A549 (cell line): ENCODE results near the gene NYAP1. TPM values are rescaled to one million over a fixed set of nuclear protein-coding genes. Genes with fewer than 3 reads are reported as not detected.

Experiments
- ATAC-seq, 2 experiments: fragments of 200-7000 bp in 1 of 2; fragments of >200 bp in 1 of 2; cut with Nextera tagmentation in 1 of 2; cut with Tn5 transposase in 1 of 2; 3 replicates each; pipeline versions ENCODE4 v1.8.0 to v1.9.1; 2018 to 2020; ENCODE audit warnings: mild to moderate bottlenecking in 1 of 2, moderate library complexity in 1 of 2
- CTCF ChIA-PET: fragments of 300-600 bp; sonication (Branson Sonifier 250); formaldehyde crosslinking; extraction: SDS; loops from one replicate; lab custom pipeline; 2021; ENCODE audit warnings: antibody characterized with exemption, inconsistent platforms; lab: Yijun Ruan, JAX
- POLR2A ChIA-PET: fragments of 350-600 bp; formaldehyde crosslinking; extraction: SDS; loops from one replicate; lab custom pipeline; 2021; ENCODE audit warnings: antibody characterized with exemption, inconsistent platforms; lab: Yijun Ruan, JAX
- DNase-seq, 2 experiments: peaks; one replicate each; pipeline versions ENCODE4 v3.0.0 to v3.0.0-alpha.2; 2011 to 2016; ENCODE audit warnings: low read depth in 1 of 2, low spot score in 1 of 2
- FAIRE-seq: peaks from 2 replicates; lab custom pipeline; 2011; peaks lifted over from hg19 to GRCh38; lab: Jason Lieb, UNC
- H3K27ac ChIP-seq, 2 experiments: fragments of >200 bp; sonication (Bioruptor Twin); formaldehyde crosslinking; 3 replicates each; pipeline ENCODE4 v1.5.1; 2016 to 2017
- H3K4me1 ChIP-seq: fragments of >200 bp; sonication (Bioruptor Twin); formaldehyde crosslinking; 3 replicates; pipeline ENCODE4 v1.6.1; 2016
- H3K4me2 ChIP-seq: fragments of >200 bp; sonication (Bioruptor Twin); formaldehyde crosslinking; 3 replicates; pipeline ENCODE4 v1.6.1; 2016
- H3K4me3 ChIP-seq: fragments of >200 bp; sonication (Bioruptor Twin); formaldehyde crosslinking; 3 replicates; pipeline ENCODE4 v1.5.1; 2016
- H3K9me3 ChIP-seq: fragments of >200 bp; sonication (Bioruptor Twin); formaldehyde crosslinking; 3 replicates; pipeline ENCODE4 v1.6.1; 2016
- CBX8 ChIP-seq: fragments of 200-600 bp; sonication (generic); IDR thresholded peaks from 2 replicates; pipeline ENCODE4 v1.6.1; 2016
- CEBPB ChIP-seq, 2 experiments: fragments of >200 bp in 1 of 2; sonication (Bioruptor Twin) in 1 of 2; formaldehyde crosslinking in 1 of 2; IDR thresholded peaks; 2 replicates each; pipeline ENCODE4 v1.6.1; 2012 to 2016
- CHD4 ChIP-seq: fragments of 200-600 bp; sonication (generic); IDR thresholded peaks from 2 replicates; pipeline ENCODE4 v1.6.1; 2016; ENCODE audit warnings: antibody characterized with exemption, mild to moderate bottlenecking, borderline replicate concordance
- E2F6 ChIP-seq: IDR thresholded peaks from 2 replicates; pipeline ENCODE4 v1.6.1; 2012; ENCODE audit warnings: low read depth, borderline replicate concordance
- ESRRA ChIP-seq: fragments of 150-350 bp; IDR thresholded peaks from 2 replicates; pipeline ENCODE4 v1.6.1; 2014; ENCODE audit warnings: mild to moderate bottlenecking, low read length, borderline replicate concordance
- FOSL2 ChIP-seq, 2 experiments: fragments of 450-650 bp in 1 of 2; fragments of >200 bp in 1 of 2; sonication (Bioruptor Twin) in 1 of 2; formaldehyde crosslinking; IDR thresholded peaks; 2 replicates each; pipeline versions ENCODE4 v1.5.0 to v1.6.1; 2016 to 2020; ENCODE audit warnings: mild to moderate bottlenecking in 1 of 2, moderate library complexity in 1 of 2
- GATA3 ChIP-seq: IDR thresholded peaks from 2 replicates; pipeline ENCODE4 v1.6.1; 2012; ENCODE audit warnings: borderline replicate concordance
- HOXA7 ChIP-seq: fragments of 250-450 bp; sonication (Bioruptor Pico); IDR thresholded peaks from 2 replicates; pipeline ENCODE4 v1.5.0; 2020; ENCODE audit warnings: mild to moderate bottlenecking, moderate library complexity
- KDM5A ChIP-seq: fragments of 200-600 bp; sonication (generic); IDR thresholded peaks from 2 replicates; pipeline ENCODE4 v1.6.1; 2016; ENCODE audit warnings: antibody characterized with exemption, mild to moderate bottlenecking
- MAFK ChIP-seq: fragments of 450-650 bp; IDR thresholded peaks from 2 replicates; pipeline ENCODE4 v1.6.1; 2014; ENCODE audit not compliant: partially characterized antibody
- NPAS2 ChIP-seq: fragments of 250-450 bp; sonication (Bioruptor Pico); IDR thresholded peaks from 2 replicates; pipeline ENCODE4 v1.8.0; 2022; ENCODE audit warnings: mild to moderate bottlenecking, moderate library complexity, borderline replicate concordance
- NR3C1 ChIP-seq: fragments of >200 bp; sonication (Bioruptor Twin); formaldehyde crosslinking; IDR thresholded peaks from 3 replicates; pipeline ENCODE4 v1.6.1; 2017
- POLR2A ChIP-seq: IDR thresholded peaks from 2 replicates; pipeline ENCODE4 v1.6.1; 2012; ENCODE audit warnings: mild to moderate bottlenecking, low read length
- RAD21 ChIP-seq, 2 experiments: fragments of >200 bp in 1 of 2; sonication (Bioruptor Twin) in 1 of 2; formaldehyde crosslinking in 1 of 2; IDR thresholded peaks in 1 of 2; conservative IDR thresholded peaks in 1 of 2; 2 replicates in 1 of 2; 3 replicates in 1 of 2; pipeline ENCODE4 v1.6.1; 2012 to 2018; ENCODE audit warnings: inconsistent platforms in 1 of 2
- REST ChIP-seq: fragments of 200-600 bp; sonication (generic); IDR thresholded peaks from 2 replicates; pipeline ENCODE4 v1.6.1; 2016; ENCODE audit warnings: antibody characterized with exemption, mild to moderate bottlenecking, moderate library complexity
- RNF2 ChIP-seq: fragments of 200-600 bp; sonication (generic); IDR thresholded peaks from 2 replicates; pipeline ENCODE4 v1.6.1; 2016; ENCODE audit warnings: low read depth, mild to moderate bottlenecking, antibody characterized with exemption, moderate library complexity, borderline replicate concordance
- SMC3 ChIP-seq: fragments of >200 bp; sonication (Bioruptor Twin); formaldehyde crosslinking; IDR thresholded peaks from 3 replicates; pipeline ENCODE4 v1.6.1; 2018; ENCODE audit warnings: inconsistent platforms
- SREBF2 ChIP-seq: fragments of 450-650 bp; IDR thresholded peaks from 2 replicates; pipeline ENCODE4 v1.6.1; 2014; ENCODE audit warnings: mild to moderate bottlenecking, moderate library complexity
- TFCP2L1 ChIP-seq: fragments of 250-450 bp; sonication (Bioruptor Pico); IDR thresholded peaks from 2 replicates; pipeline ENCODE4 v1.5.0; 2021; ENCODE audit warnings: mild to moderate bottlenecking
- TP53 ChIP-seq: fragments of 250-450 bp; sonication (Bioruptor Pico); IDR thresholded peaks from 2 replicates; pipeline ENCODE4 v1.5.0; 2021; ENCODE audit warnings: mild to moderate bottlenecking, moderate library complexity
- USF2 ChIP-seq: fragments of 450-650 bp; IDR thresholded peaks from 2 replicates; pipeline ENCODE4 v1.6.1; 2014; ENCODE audit warnings: antibody characterized with exemption
- ZFP36 ChIP-seq: fragments of 450-650 bp; IDR thresholded peaks from 2 replicates; pipeline ENCODE4 v1.6.1; 2014; ENCODE audit warnings: borderline replicate concordance; ENCODE audit not compliant: partially characterized antibody
- ZSCAN20 ChIP-seq: fragments of 250-450 bp; sonication (Bioruptor Pico); IDR thresholded peaks from 2 replicates; pipeline ENCODE4 v1.8.0; 2022; ENCODE audit warnings: mild to moderate bottlenecking, moderate library complexity
- WGBS: methylation state at CpG from one replicate; pipeline ENCODE4 v1.1.6; 2017; ENCODE audit errors: missing lambda C conversion rate; 5-methylcytosine and 5-hydroxymethylcytosine counted together
- polyA plus RNA-seq, 4 experiments: library from polyadenylated mRNA; depleted of rRNA in 3 of 4; stranded (reverse); fragments of >200 nt; fragmentation: RNase III in 1 of 4; extraction: RNeasy Plus Mini Kit Qiagen cat#74134 plus additional on column Dnase treatment in 1 of 4; gene quantifications; 2 replicates in 3 of 4; 3 replicates in 1 of 4; pipeline ENCODE4 v1.2.3, GENCODE V29; 2011 to 2017
- TF ChIP-seq, protein P1 (sequence below): fragments of 250-450 bp; sonication (Bioruptor Pico); IDR thresholded peaks from 2 replicates; pipeline ENCODE4 v1.5.0; 2021; ENCODE audit warnings: mild to moderate bottlenecking, moderate library complexity, borderline replicate concordance

NYAP1 gene
- polyA plus RNA-seq, 2 of the 4 experiments (the other 2 are of a cell fraction), result 0.47 to 3.1 TPM

- Histone ChIP-seq H3K4me1 (peaks cover 5% of the 10 kb centered on the region; the same call in 2 of the 3 replicates), H3K4me2 (no peak within 1 kb of the TSS), H3K4me3 (no peak within 1 kb of the TSS), H3K9me3 (no peaks in the 10 kb centered on the region), H3K27ac (no peak within 1 kb of the TSS)
- CTCF ChIA-PET, result interaction anchor here (1.0 to 11.9 kb wide), 5 partner anchors 12 to 241 kb away, joined by 3 to 273 read pairs (median 56); partner anchors contain the start of genes NYAP1, POP7 and TSC22D4
- no peak for FAIRE-seq
- ATAC-seq, result no peak
- no peak for DNase-seq
- WGBS, result 60% methylated on average over 7 of the region's 7 CpGs
- POLR2A ChIA-PET, result interaction anchor here (0.6 kb wide), 1 partner anchor 155 kb away, joined by 3 read pairs; no protein-coding TSS in a partner anchor
- no peak for TF ChIP-seq ESRRA
- no peak for TF ChIP-seq POLR2A
- TF ChIP-seq TP53 (CRISPR knock-in tag), result no peak
- no peak for TF ChIP-seq ZFP36
- no peak for TF ChIP-seq CBX8
- TF ChIP-seq NR3C1, result no peak
- TF ChIP-seq GATA3, result no peak
- no peak for TF ChIP-seq HOXA7 (CRISPR knock-in tag)
- no peak for TF ChIP-seq E2F6
- TF ChIP-seq TFCP2L1 (CRISPR knock-in tag), result no peak
- TF ChIP-seq RNF2, result no peak
- TF ChIP-seq FOSL2 (IDR thresholded peaks at IDR 0.05), result no peak
- no peak for TF ChIP-seq FOSL2 (CRISPR knock-in tag; IDR thresholded peaks at IDR 0.05)
- TF ChIP-seq, protein P1, sequence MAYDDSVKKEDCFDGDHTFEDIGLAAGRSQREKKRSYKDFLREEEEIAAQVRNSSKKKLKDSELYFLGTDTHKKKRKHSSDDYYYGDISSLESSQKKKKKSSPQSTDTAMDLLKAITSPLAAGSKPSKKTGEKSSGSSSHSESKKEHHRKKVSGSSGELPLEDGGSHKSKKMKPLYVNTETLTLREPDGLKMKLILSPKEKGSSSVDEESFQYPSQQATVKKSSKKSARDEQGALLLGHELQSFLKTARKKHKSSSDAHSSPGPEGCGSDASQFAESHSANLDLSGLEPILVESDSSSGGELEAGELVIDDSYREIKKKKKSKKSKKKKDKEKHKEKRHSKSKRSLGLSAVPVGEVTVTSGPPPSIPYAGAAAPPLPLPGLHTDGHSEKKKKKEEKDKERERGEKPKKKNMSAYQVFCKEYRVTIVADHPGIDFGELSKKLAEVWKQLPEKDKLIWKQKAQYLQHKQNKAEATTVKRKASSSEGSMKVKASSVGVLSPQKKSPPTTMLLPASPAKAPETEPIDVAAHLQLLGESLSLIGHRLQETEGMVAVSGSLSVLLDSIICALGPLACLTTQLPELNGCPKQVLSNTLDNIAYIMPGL (CRISPR knock-in tag), result no peak
- TF ChIP-seq ZSCAN20, result no peak
- no peak for TF ChIP-seq USF2
- TF ChIP-seq NPAS2, result no peak
These were observed 19.5 kb upstream of the NYAP1 start, which contains the start of gene SPACDR for GRCh38 chr7:100464210-100464660. TSS of gene SPACDR (minus strand) at chr7:100464260. CDS start at chr7:100464025, 235 bp downstream.

DNA sequence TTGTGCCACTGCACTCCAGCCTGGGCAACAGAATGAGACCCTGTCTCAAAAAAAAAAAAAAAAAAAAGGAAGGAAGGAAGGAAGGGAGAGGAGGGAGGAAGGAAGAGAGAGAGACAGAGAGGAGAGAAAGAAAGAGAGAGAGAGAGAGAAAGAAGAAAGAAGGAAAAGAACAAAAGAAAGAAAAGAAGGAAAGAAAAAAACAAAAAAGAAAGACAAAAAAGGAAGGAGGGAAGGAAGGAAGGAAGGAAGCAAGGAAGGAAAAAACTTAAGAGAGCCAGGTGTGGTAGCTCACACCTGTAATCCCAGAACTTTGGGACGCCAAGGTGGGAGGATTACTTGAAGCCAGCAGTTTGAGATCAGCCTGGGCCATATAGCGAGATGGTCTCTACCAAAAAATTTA is 18.9 kb upstream of the NYAP1 start:
- peaks cover 5% of the 10 kb centered on the region; the same call in 2 of the 3 replicates for H3K4me1 ChIP-seq
- no peak for FAIRE-seq
- POLR2A ChIA-PET, result interaction anchor here (1.0 kb wide), 1 partner anchor 36 kb away, joined by 6 read pairs; the partner anchor contains the start of genes MEPCE and ZCWPW1

GRCh38 chr7:100465299-100465698 is 18.4 kb upstream of the NYAP1 start:
- H3K27ac ChIP-seq, result no peak overlapping the region
- TF ChIP-seq SREBF2 (no peak), KDM5A (no peak), GATA3 (no peak), REST (no peak), MAFK (no peak), SMC3 (no peak), CHD4 (no peak), E2F6 (no peak), POLR2A (no peak), RNF2 (no peak), FOSL2 (IDR thresholded peaks at IDR 0.05) (no peak), FOSL2 (CRISPR knock-in tag; IDR thresholded peaks at IDR 0.05) (no peak)

More for the DNA sequence above, 18.9 kb upstream of the NYAP1 start:
- CTCF ChIA-PET, result interaction anchor here (0.8 to 11.9 kb wide), 9 partner anchors 12 to 241 kb away, joined by 3 to 273 read pairs (median 5); partner anchors contain the start of genes NYAP1, POP7 and TSC22D4
- H3K4me2 ChIP-seq, result no peak overlapping the region
- H3K4me3 ChIP-seq, result no peak overlapping the region
- DNase-seq, result no peak
- ATAC-seq, result no peak
- H3K27ac ChIP-seq, result no peak overlapping the region
- H3K9me3 ChIP-seq, result no peaks in the 10 kb centered on the region
- WGBS, result 87% methylated on average over 2 of the region's 2 CpGs
- TF ChIP-seq POLR2A (no peak), SREBF2 (no peak), RAD21 (conservative IDR thresholded peaks at IDR 0.05 in 1 of 2, IDR thresholded peaks at IDR 0.05 in 1 of 2) (no peak), CEBPB (IDR thresholded peaks at IDR 0.05) (no peak), CHD4 (no peak), SMC3 (no peak)
- TF ChIP-seq, all 56 proteins: peak for 0

More at GRCh38 chr7:100465299-100465698, 18.4 kb upstream of the NYAP1 start:
- ChIA-PET CTCF (interaction anchor here (0.6 to 11.9 kb wide), 18 partner anchors 9 to 387 kb away, joined by 3 to 273 read pairs (median 3); partner anchors contain the start of genes NYAP1, POP7, SLC12A9 and TSC22D4), POLR2A (interaction anchor here (0.8 to 1.0 kb wide), 2 partner anchors 14 to 36 kb away, joined by 3 to 6 read pairs; partner anchors contain the start of genes MEPCE and ZCWPW1)
- no peaks in the 10 kb centered on the region for H3K9me3 ChIP-seq
- no peak for FAIRE-seq
- WGBS, result 78% methylated on average over 8 of the region's 8 CpGs
- no peak for ATAC-seq
- H3K4me2 ChIP-seq, result no peak overlapping the region
- no peak for DNase-seq
- H3K4me1 ChIP-seq, result peaks cover 5% of the 10 kb centered on the region; the same call in 2 of the 3 replicates
- H3K4me3 ChIP-seq, result no peak overlapping the region
